H9 (cell line): ENCODE results near the gene MED22. TPM values are rescaled to one million over a fixed set of nuclear protein-coding genes. Genes with fewer than 3 reads are reported as not detected.

Source experiments
- DNase-seq: peaks from one replicate; pipeline ENCODE4 v3.0.0-alpha.2; 2017
- H2AFZ ChIP-seq: one replicate; pipeline ENCODE4 v1.6.1; 2013; ENCODE audit warnings: mild to moderate bottlenecking, low read length, control low read depth, moderate library complexity
- H2AK5ac ChIP-seq: 2 replicates; pipeline ENCODE4 v1.6.1; 2013; ENCODE audit warnings: low read length, control low read depth, mixed read lengths; ENCODE audit not compliant: insufficient read length
- H2BK120ac ChIP-seq: one replicate; pipeline ENCODE4 v1.6.1; 2013; ENCODE audit warnings: low read depth, mild to moderate bottlenecking, low read length, control low read depth, inconsistent platforms; ENCODE audit not compliant: poor library complexity, severe bottlenecking
- H2BK12ac ChIP-seq: 2 replicates; pipeline ENCODE4 v1.6.1; 2013; ENCODE audit warnings: low read length, control low read depth, mixed read lengths, low read depth; ENCODE audit not compliant: insufficient read length
- H2BK15ac ChIP-seq: 2 replicates; pipeline ENCODE4 v1.6.1; 2013; ENCODE audit warnings: low read depth, low read length, control low read depth
- H2BK20ac ChIP-seq: one replicate; pipeline ENCODE4 v1.6.1; 2013; ENCODE audit warnings: low read depth, mild to moderate bottlenecking, low read length, control low read depth, inconsistent platforms; ENCODE audit not compliant: poor library complexity, severe bottlenecking
- H2BK5ac ChIP-seq: 2 replicates; pipeline ENCODE4 v1.6.1; 2013; ENCODE audit warnings: low read length, control low read depth, mixed read lengths; ENCODE audit not compliant: insufficient read length
- H3K14ac ChIP-seq: 2 replicates; pipeline ENCODE4 v1.6.1; 2013; ENCODE audit warnings: low read length, control low read depth; ENCODE audit not compliant: insufficient read depth
- H3K18ac ChIP-seq: 2 replicates; pipeline ENCODE4 v1.6.1; 2013; ENCODE audit warnings: low read depth, mild to moderate bottlenecking, mixed read lengths, low read length, control low read depth; ENCODE audit not compliant: insufficient read length
- H3K23ac ChIP-seq: 2 replicates; pipeline ENCODE4 v1.6.1; 2013; ENCODE audit warnings: low read length, control low read depth, mixed read lengths, low read depth; ENCODE audit not compliant: insufficient read length
- H3K23me2 ChIP-seq: 2 replicates; pipeline ENCODE4 v1.6.1; 2013; ENCODE audit warnings: low read depth, mild to moderate bottlenecking, mixed read lengths, low read length, control low read depth; ENCODE audit not compliant: insufficient read length, poor library complexity, severe bottlenecking
- H3K27ac ChIP-seq: 2 replicates; pipeline ENCODE4 v1.5.1; 2013; ENCODE audit warnings: low read length, control low read depth, mixed read lengths, low read depth; ENCODE audit not compliant: insufficient read length
- H3K27me3 ChIP-seq: 2 replicates; pipeline ENCODE4 v1.6.1; 2013; ENCODE audit warnings: low read length, control low read depth, inconsistent platforms; ENCODE audit not compliant: insufficient read depth
- H3K4ac ChIP-seq: 2 replicates; pipeline ENCODE4 v1.6.1; 2013; ENCODE audit warnings: low read depth, mild to moderate bottlenecking, control low read depth, inconsistent platforms, low read length, moderate library complexity
- H3K4me1 ChIP-seq: 2 replicates; pipeline ENCODE4 v1.6.1; 2013; ENCODE audit warnings: low read length, control low read depth, inconsistent platforms; ENCODE audit not compliant: insufficient read depth
- H3K4me2 ChIP-seq: 2 replicates; pipeline ENCODE4 v1.6.1; 2013; ENCODE audit warnings: low read length, control low read depth, mixed read lengths; ENCODE audit not compliant: insufficient read length, insufficient read depth
- H3K56ac ChIP-seq: 2 replicates; pipeline ENCODE4 v1.6.1; 2013; ENCODE audit warnings: low read depth, mild to moderate bottlenecking, mixed read lengths, low read length, control low read depth; ENCODE audit not compliant: insufficient read length
- H3K79me1 ChIP-seq: 2 replicates; pipeline ENCODE4 v1.6.1; 2013; ENCODE audit warnings: low read depth, mild to moderate bottlenecking, moderate library complexity, low read length, control low read depth, inconsistent platforms; ENCODE audit not compliant: insufficient read depth, poor library complexity, severe bottlenecking
- H3K79me2 ChIP-seq: 2 replicates; pipeline ENCODE4 v1.6.1; 2013; ENCODE audit warnings: low read length, control low read depth, inconsistent platforms; ENCODE audit not compliant: insufficient read depth
- H3K9ac ChIP-seq: 2 replicates; pipeline ENCODE4 v1.6.1; 2013; ENCODE audit warnings: low read length, control low read depth, mixed read lengths; ENCODE audit not compliant: insufficient read length; ENCODE audit errors: extremely low read depth
- H3K9me3 ChIP-seq: one replicate; pipeline ENCODE4 v1.6.1; 2013; ENCODE audit warnings: low read depth, low read length, inconsistent platforms; ENCODE audit not compliant: control insufficient read depth
- H3T11ph ChIP-seq: one replicate; pipeline ENCODE4 v1.6.1; 2013; ENCODE audit warnings: mild to moderate bottlenecking, low read length, control low read depth, inconsistent platforms
- H4K20me1 ChIP-seq: one replicate; pipeline ENCODE4 v1.6.1; 2013; ENCODE audit not compliant: control insufficient read depth, insufficient read length, insufficient read depth
- H4K5ac ChIP-seq: 2 replicates; pipeline ENCODE4 v1.6.1; 2013; ENCODE audit warnings: low read depth, mild to moderate bottlenecking, mixed read lengths, low read length, control low read depth; ENCODE audit not compliant: insufficient read length
- H4K8ac ChIP-seq: replicated peaks from 2 replicates; pipeline ENCODE4 v1.6.1; 2013; ENCODE audit warnings: low read length, control low read depth, mixed read lengths, low read depth; ENCODE audit not compliant: insufficient read length
- H4K91ac ChIP-seq: 2 replicates; pipeline ENCODE4 v1.6.1; 2013; ENCODE audit warnings: low read depth, mild to moderate bottlenecking, moderate library complexity, mixed read lengths, low read length, control low read depth; ENCODE audit not compliant: insufficient read length
- H3K27ac Mint-ChIP-seq, 3 experiments: 2 replicates in 2 of 3; 3 replicates in 1 of 3; pipeline ENCODE4 v1.8.0; 2020 to 2021; ENCODE audit warnings: mixed read lengths in 3 of 3, mild to moderate bottlenecking in 1 of 3, moderate library complexity in 1 of 3
- H3K27me3 Mint-ChIP-seq: 2 replicates; pipeline ENCODE4 v1.8.0; 2021; ENCODE audit warnings: low read depth, mild to moderate bottlenecking, moderate library complexity, mixed read lengths
- H3K36me3 Mint-ChIP-seq, 3 experiments: 2 replicates in 2 of 3; 3 replicates in 1 of 3; pipeline ENCODE4 v1.8.0; 2020 to 2021; ENCODE audit warnings: low read depth in 3 of 3, mixed read lengths in 3 of 3; ENCODE audit not compliant: insufficient read depth in 1 of 3
- H3K4me1 Mint-ChIP-seq, 2 experiments: 2 replicates each; pipeline ENCODE4 v1.8.0; 2020; ENCODE audit warnings: mixed read lengths in 2 of 2
- H3K4me3 Mint-ChIP-seq, 2 experiments: 2 replicates in 1 of 2; 3 replicates in 1 of 2; pipeline ENCODE4 v1.8.0; 2020 to 2021; ENCODE audit warnings: mild to moderate bottlenecking in 2 of 2, mixed read lengths in 2 of 2, moderate library complexity in 1 of 2
- H3K9me3 Mint-ChIP-seq, 2 experiments: 2 replicates in 1 of 2; 3 replicates in 1 of 2; pipeline ENCODE4 v1.8.0; 2020; ENCODE audit warnings: mild to moderate bottlenecking in 2 of 2, mixed read lengths in 2 of 2, moderate library complexity in 1 of 2
- WGBS: extraction: QIAGEN DNeasy Blood & Tissue Kit; methylation state at CpG from one replicate; pipeline ENCODE4 v1.1.7; 2013; ENCODE audit warnings: missing lambda C conversion rate, low lambda C conversion rate, mixed read lengths; ENCODE audit not compliant: insufficient read length; ENCODE audit errors: extremely low coverage; 5-methylcytosine and 5-hydroxymethylcytosine counted together
- total RNA-seq: library from RNA; stranded (reverse); gene quantifications from 2 replicates; pipeline ENCODE4 v1.2.1, GENCODE V29; 2021
- TF ChIP-seq, protein P1 (sequence below): fragments of 200-600 bp; sonication (generic); conservative IDR thresholded peaks from 3 replicates; pipeline ENCODE4 v1.8.0; 2021; ENCODE audit warnings: antibody characterized with exemption, mild to moderate bottlenecking

Gene MED22
- total RNA-seq, 1 experiment from 2014 or later, result 60.1 TPM

DNA sequence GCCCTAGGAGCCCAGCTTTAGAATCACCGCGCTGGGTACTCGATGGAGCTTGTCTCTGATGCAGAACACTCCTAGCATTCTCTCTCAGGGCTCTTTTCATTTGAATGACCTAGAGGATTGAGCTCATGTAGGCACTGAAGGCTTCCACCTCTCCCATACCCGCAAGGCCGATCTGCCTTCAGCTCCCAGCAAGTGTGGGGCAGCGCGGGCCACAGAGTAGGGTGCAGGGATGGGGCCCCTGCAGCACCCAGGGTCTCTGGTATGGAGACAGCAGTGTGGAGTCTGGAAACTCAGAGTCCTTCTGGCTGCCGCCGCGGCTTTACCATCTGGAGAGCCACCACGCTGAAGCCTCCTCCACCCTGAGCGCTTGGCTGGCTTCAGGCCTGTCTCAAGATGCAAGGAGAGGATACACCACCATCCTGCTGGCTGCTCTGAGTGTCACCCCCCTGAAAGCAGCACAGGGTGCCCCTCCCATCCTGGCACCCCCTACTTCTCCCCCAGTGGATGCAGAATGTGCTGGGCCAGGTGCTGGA, 41.2 kb upstream of the MED22 start:
- Histone ChIP-seq H3K23ac (no peak overlapping the region), H2BK15ac (no peak overlapping the region), H2BK5ac (no peak overlapping the region), H3K4me1 (no peaks in the 10 kb centered on the region), H3K9ac (no peak overlapping the region), H3K27ac (no peak overlapping the region), H3K56ac (no peak overlapping the region), H2BK12ac (no peak overlapping the region), H4K5ac (no peak overlapping the region), H3K4me2 (no peak overlapping the region), H3K18ac (no peak overlapping the region), H3K23me2 (no peaks in the 10 kb centered on the region), H4K20me1 (no peaks in the 10 kb centered on the region), H2BK120ac (no peak overlapping the region), H2AFZ (no peak overlapping the region), H3K4ac (no peak overlapping the region), H2AK5ac (no peak overlapping the region), H3K14ac (no peak overlapping the region), H3K79me1 (no peaks in the 10 kb centered on the region), H3T11ph (no peak overlapping the region), H3K27me3 (no peaks in the 10 kb centered on the region), H3K79me2 (no peaks in the 10 kb centered on the region), H4K8ac (no peak overlapping the region), H4K91ac (no peak overlapping the region), H3K9me3 (no peaks in the 10 kb centered on the region), H2BK20ac (no peak overlapping the region)
- H3K4me3 Mint-ChIP-seq, result no peak overlapping the region
- H3K36me3 Mint-ChIP-seq, result peaks cover 0 to 1% (median 0%) of the 10 kb centered on the region in 3 experiments; a peak in 1 of 7 replicates
- TF ChIP-seq, protein P1, sequence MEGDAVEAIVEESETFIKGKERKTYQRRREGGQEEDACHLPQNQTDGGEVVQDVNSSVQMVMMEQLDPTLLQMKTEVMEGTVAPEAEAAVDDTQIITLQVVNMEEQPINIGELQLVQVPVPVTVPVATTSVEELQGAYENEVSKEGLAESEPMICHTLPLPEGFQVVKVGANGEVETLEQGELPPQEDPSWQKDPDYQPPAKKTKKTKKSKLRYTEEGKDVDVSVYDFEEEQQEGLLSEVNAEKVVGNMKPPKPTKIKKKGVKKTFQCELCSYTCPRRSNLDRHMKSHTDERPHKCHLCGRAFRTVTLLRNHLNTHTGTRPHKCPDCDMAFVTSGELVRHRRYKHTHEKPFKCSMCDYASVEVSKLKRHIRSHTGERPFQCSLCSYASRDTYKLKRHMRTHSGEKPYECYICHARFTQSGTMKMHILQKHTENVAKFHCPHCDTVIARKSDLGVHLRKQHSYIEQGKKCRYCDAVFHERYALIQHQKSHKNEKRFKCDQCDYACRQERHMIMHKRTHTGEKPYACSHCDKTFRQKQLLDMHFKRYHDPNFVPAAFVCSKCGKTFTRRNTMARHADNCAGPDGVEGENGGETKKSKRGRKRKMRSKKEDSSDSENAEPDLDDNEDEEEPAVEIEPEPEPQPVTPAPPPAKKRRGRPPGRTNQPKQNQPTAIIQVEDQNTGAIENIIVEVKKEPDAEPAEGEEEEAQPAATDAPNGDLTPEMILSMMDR, result no peak
- no CpG with 5 or more reads among the region's 12 CpGs for WGBS
- H3K4me1 Mint-ChIP-seq, result no peaks in the 10 kb centered on the region
- DNase-seq, result no peak
- peaks cover 15% of the 10 kb centered on the region in 2 experiments for H3K9me3 Mint-ChIP-seq
- H3K27ac Mint-ChIP-seq, result no peak overlapping the region
- peaks cover 26% of the 10 kb centered on the region for H3K27me3 Mint-ChIP-seq
